ENCODE data around the gene PCDHA8. TPM values are rescaled to one million over a fixed set of nuclear protein-coding genes. Genes with fewer than 3 reads are reported as not detected.
"Not testable (repeated sequence)": the region's sequence is repeated elsewhere in the genome, so short reads cannot be mapped to it uniquely, and the experiment has no call there.

The PCDHA8 gene
- total RNA-seq, 1 experiment from 2014 or later: not detected

GRCh38 chr5:140823475-140823874, 17.5 kb upstream of the PCDHA8 start:
- Mint-ChIP-seq H3K4me1 (ENCODE audit: low read depth, unreplicated experiment) (no peaks in the 10 kb centered on the region), H3K27ac (ENCODE audit: unreplicated experiment) (no peak overlapping the region), H3K27me3 (ENCODE audit: insufficient read depth, unreplicated experiment) (no peaks in the 10 kb centered on the region), H3K4me3 (ENCODE audit: unreplicated experiment) (no peak overlapping the region), H3K9me3 (ENCODE audit: unreplicated experiment) (peaks cover 8% of the 10 kb centered on the region), H3K36me3 (ENCODE audit: insufficient read depth, unreplicated experiment) (no peaks in the 10 kb centered on the region)
- Histone ChIP-seq H3K9me3 (no peaks in the 10 kb centered on the region), H3K27me3 (replicated peaks; ENCODE audit: control insufficient read depth, insufficient read depth, low read length) (no peaks in the 10 kb centered on the region), H3K36me3 (ENCODE audit: control insufficient read depth, insufficient read depth, low read length) (no peaks in the 10 kb centered on the region), H3K4me1 (no peaks in the 10 kb centered on the region), H3K4me3 (ENCODE audit: low read depth, low read length) (no peak overlapping the region)
- DNase-seq: no peak
- intact Hi-C loops (cut with micrococcal nuclease; ENCODE audit: unreplicated experiment): no loop called here
- no TSS peak for BruUV-seq (replicated peaks)
- no peak for TF ChIP-seq CTCF (IDR thresholded peaks at IDR 0.05; ENCODE audit: insufficient read depth in 1 of 2, low read depth in 1 of 2, low read length in 1 of 2, severe bottlenecking in 1 of 2, unreplicated experiment in 1 of 2)
- ChIA-PET CTCF (no interaction called here), POLR2A (no interaction called here)

DNA sequence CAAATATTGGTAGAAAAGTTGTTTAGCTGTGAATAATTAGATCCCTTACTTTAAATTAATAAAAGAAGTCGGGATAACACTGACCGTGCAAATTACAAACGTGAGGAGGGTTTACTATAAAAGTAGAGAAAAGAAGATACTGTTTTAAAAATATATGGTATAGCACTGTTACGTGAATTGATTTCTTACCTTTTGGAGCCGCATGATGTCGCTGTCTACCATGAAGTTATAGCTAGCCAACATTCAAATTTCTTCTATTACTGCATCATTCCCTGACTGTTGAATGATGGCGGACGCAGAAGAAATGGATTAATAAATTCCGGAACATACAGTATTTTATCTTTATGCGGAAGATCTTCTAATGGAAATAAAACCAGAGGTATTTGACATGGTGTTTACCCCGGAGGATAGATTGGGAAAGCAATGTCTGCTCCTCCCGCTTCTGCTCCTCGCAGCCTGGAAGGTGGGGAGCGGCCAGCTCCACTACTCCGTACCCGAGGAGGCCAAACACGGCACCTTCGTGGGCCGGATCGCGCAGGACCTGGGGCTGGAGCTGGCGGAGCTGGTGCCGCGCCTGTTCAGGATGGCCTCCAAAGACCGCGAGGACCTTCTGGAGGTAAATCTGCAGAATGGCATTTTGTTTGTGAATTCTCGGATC, 13.2 kb upstream of the PCDHA8 start, which contains the start of gene PCDHA6:
Gene PCDHA6 (plus strand): TSS at position 257 of the 658 bp plus-strand sequence. CDS start 132 bp downstream, at position 389.
- H3K4me1 Mint-ChIP-seq (ENCODE audit: low read depth, unreplicated experiment): no peaks in the 10 kb centered on the region
- peaks cover 8% of the 10 kb centered on the region for H3K9me3 Mint-ChIP-seq (ENCODE audit: unreplicated experiment)
- H3K36me3 Mint-ChIP-seq (ENCODE audit: insufficient read depth, unreplicated experiment): no peaks in the 10 kb centered on the region
- no peaks in the 10 kb centered on the region; the same call in none of the 2 replicates for H3K9me3 ChIP-seq
- no peak for TF ChIP-seq CTCF (IDR thresholded peaks at IDR 0.05; ENCODE audit: insufficient read depth in 1 of 2, low read depth in 1 of 2, low read length in 1 of 2, severe bottlenecking in 1 of 2, unreplicated experiment in 1 of 2)
- no peak within 1 kb of the TSS for H3K4me3 Mint-ChIP-seq (ENCODE audit: unreplicated experiment)
- intact Hi-C loops (cut with micrococcal nuclease; ENCODE audit: unreplicated experiment): no loop called here
- no peaks in the 10 kb centered on the region for H3K4me1 ChIP-seq
- no peaks in the 10 kb centered on the region for H3K27me3 Mint-ChIP-seq (ENCODE audit: insufficient read depth, unreplicated experiment)
- no peaks in the 10 kb centered on the region for H3K36me3 ChIP-seq (ENCODE audit: control insufficient read depth, insufficient read depth, low read length)
- H3K4me3 ChIP-seq (ENCODE audit: low read depth, low read length): no peak within 1 kb of the TSS
- no peak for DNase-seq
- no TSS peak for BruUV-seq (replicated peaks)
- ChIA-PET POLR2A (no interaction called here), CTCF (no interaction called here)
- H3K27me3 ChIP-seq (replicated peaks; ENCODE audit: control insufficient read depth, insufficient read depth, low read length): no peaks in the 10 kb centered on the region
- H3K27ac Mint-ChIP-seq (ENCODE audit: unreplicated experiment): no peak within 1 kb of the TSS

- Histone ChIP-seq H3K4me3 (ENCODE audit: low read depth, low read length) (no peak overlapping the region), H3K27me3 (replicated peaks; ENCODE audit: control insufficient read depth, insufficient read depth, low read length) (no peaks in the 10 kb centered on the region), H3K9me3 (no peaks in the 10 kb centered on the region; the same call in none of the 2 replicates), H3K36me3 (ENCODE audit: control insufficient read depth, insufficient read depth, low read length) (no peaks in the 10 kb centered on the region), H3K4me1 (no peaks in the 10 kb centered on the region)
- ChIA-PET POLR2A (no interaction called here), CTCF (no interaction called here)
- no TSS peak for BruUV-seq (replicated peaks)
- Mint-ChIP-seq H3K27me3 (ENCODE audit: insufficient read depth, unreplicated experiment) (no peaks in the 10 kb centered on the region), H3K27ac (ENCODE audit: unreplicated experiment) (no peak overlapping the region), H3K4me3 (ENCODE audit: unreplicated experiment) (no peak overlapping the region), H3K9me3 (ENCODE audit: unreplicated experiment) (peaks cover 8% of the 10 kb centered on the region), H3K36me3 (ENCODE audit: insufficient read depth, unreplicated experiment) (no peaks in the 10 kb centered on the region), H3K4me1 (ENCODE audit: low read depth, unreplicated experiment) (no peaks in the 10 kb centered on the region)
- intact Hi-C loops (cut with micrococcal nuclease; ENCODE audit: unreplicated experiment): no loop called here
- no peak for DNase-seq
- TF ChIP-seq CTCF (IDR thresholded peaks at IDR 0.05; ENCODE audit: insufficient read depth in 1 of 2, low read depth in 1 of 2, low read length in 1 of 2, severe bottlenecking in 1 of 2, unreplicated experiment in 1 of 2): no peak
These were observed 12.6 kb upstream of the PCDHA8 start for GRCh38 chr5:140828362-140828737.

GRCh38 chr5:140829511-140830501, 11.2 kb upstream of the PCDHA8 start:
- H3K27me3 ChIP-seq (replicated peaks; ENCODE audit: control insufficient read depth, insufficient read depth, low read length); H3K36me3 ChIP-seq (ENCODE audit: control insufficient read depth, insufficient read depth, low read length); H3K4me1 Mint-ChIP-seq (ENCODE audit: low read depth, unreplicated experiment); intact Hi-C loops (cut with micrococcal nuclease; ENCODE audit: unreplicated experiment); DNase-seq; H3K9me3 ChIP-seq; H3K9me3 Mint-ChIP-seq (ENCODE audit: unreplicated experiment); CTCF ChIA-PET; H3K27me3 Mint-ChIP-seq (ENCODE audit: insufficient read depth, unreplicated experiment); BruUV-seq (replicated peaks); H3K4me3 ChIP-seq (ENCODE audit: low read depth, low read length); H3K27ac Mint-ChIP-seq (ENCODE audit: unreplicated experiment); H3K4me3 Mint-ChIP-seq (ENCODE audit: unreplicated experiment); H3K36me3 Mint-ChIP-seq (ENCODE audit: insufficient read depth, unreplicated experiment); POLR2A ChIA-PET; H3K4me1 ChIP-seq: not testable (repeated sequence)
